ENCODE results near the gene NFIA.

NFIA gene

GRCh38 chr1:61271412-61271789 lies 189.0 kb downstream of the NFIA start:
- Histone ChIP-seq H3K4me3 (ENCODE audit: low read depth, low read length) (no peak overlapping the region), H3K4me2 (ENCODE audit: low read length) (no peak overlapping the region), H3K9me3 (ENCODE audit: control insufficient read depth, low read length) (no peaks in the 10 kb centered on the region), H3K4me1 (no peaks in the 10 kb centered on the region), H3K27me3 (ENCODE audit: control insufficient read depth, insufficient read depth, low read length) (no peaks in the 10 kb centered on the region), H3K36me3 (ENCODE audit: control insufficient read depth, insufficient read depth, low read length) (no peaks in the 10 kb centered on the region), H2AFZ (no peak overlapping the region), H3K9ac (no peak overlapping the region), H3K79me2 (no peaks in the 10 kb centered on the region), H3K27ac (no peak overlapping the region)
- TF ChIP-seq CTCF (IDR thresholded peaks at IDR 0.05): no peak

GRCh38 chr1:61273167-61273705 lies 190.9 kb downstream of the NFIA start:
- Histone ChIP-seq H3K36me3 (ENCODE audit: control insufficient read depth, insufficient read depth, low read length) (no peaks in the 10 kb centered on the region), H3K4me1 (no peaks in the 10 kb centered on the region), H2AFZ (no peak overlapping the region), H3K79me2 (no peaks in the 10 kb centered on the region), H3K27ac (no peak overlapping the region), H3K4me2 (ENCODE audit: low read length) (no peak overlapping the region), H3K9ac (no peak overlapping the region), H3K27me3 (ENCODE audit: control insufficient read depth, insufficient read depth, low read length) (no peaks in the 10 kb centered on the region), H3K9me3 (ENCODE audit: control insufficient read depth, low read length) (no peaks in the 10 kb centered on the region), H3K4me3 (ENCODE audit: low read depth, low read length) (no peak overlapping the region)
- TF ChIP-seq CTCF (IDR thresholded peaks at IDR 0.05): no peak

GRCh38 chr1:61273861-61274260 lies 191.5 kb downstream of the NFIA start:
- Histone ChIP-seq H2AFZ (no peak overlapping the region), H3K27ac (no peak overlapping the region), H3K9me3 (ENCODE audit: control insufficient read depth, low read length) (no peaks in the 10 kb centered on the region), H3K9ac (no peak overlapping the region), H3K4me1 (no peaks in the 10 kb centered on the region), H3K4me3 (ENCODE audit: low read depth, low read length) (no peak overlapping the region), H3K79me2 (no peaks in the 10 kb centered on the region), H3K27me3 (ENCODE audit: control insufficient read depth, insufficient read depth, low read length) (no peaks in the 10 kb centered on the region), H3K36me3 (ENCODE audit: control insufficient read depth, insufficient read depth, low read length) (no peaks in the 10 kb centered on the region), H3K4me2 (ENCODE audit: low read length) (no peak overlapping the region)
- TF ChIP-seq CTCF (IDR thresholded peaks at IDR 0.05): no peak

- no peaks in the 10 kb centered on the region for H3K4me1 ChIP-seq
- no peak overlapping the region for H3K9ac ChIP-seq
- H3K4me3 ChIP-seq (ENCODE audit: low read depth, low read length): no peak overlapping the region
- H3K27me3 ChIP-seq (ENCODE audit: control insufficient read depth, insufficient read depth, low read length): no peaks in the 10 kb centered on the region
- no peak overlapping the region for H3K27ac ChIP-seq
- H3K4me2 ChIP-seq (ENCODE audit: low read length): no peak overlapping the region
- no peak overlapping the region for H2AFZ ChIP-seq
- TF ChIP-seq CTCF (IDR thresholded peaks at IDR 0.05): no peak
- no peaks in the 10 kb centered on the region for H3K9me3 ChIP-seq (ENCODE audit: control insufficient read depth, low read length)
- H3K36me3 ChIP-seq (ENCODE audit: control insufficient read depth, insufficient read depth, low read length): no peaks in the 10 kb centered on the region
- H3K79me2 ChIP-seq: no peaks in the 10 kb centered on the region
Measured at GRCh38 chr1:61274939-61275338, 192.6 kb downstream of the NFIA start.

GRCh38 chr1:61276246-61276645 lies 193.9 kb downstream of the NFIA start:
- Histone ChIP-seq H3K36me3 (ENCODE audit: control insufficient read depth, insufficient read depth, low read length) (no peaks in the 10 kb centered on the region), H3K27ac (no peak overlapping the region)

More at GRCh38 chr1:61276246-61276645, 193.9 kb downstream of the NFIA start:
- Histone ChIP-seq H3K9me3 (ENCODE audit: control insufficient read depth, low read length) (no peaks in the 10 kb centered on the region), H3K4me1 (no peaks in the 10 kb centered on the region), H3K4me3 (ENCODE audit: low read depth, low read length) (no peak overlapping the region), H3K4me2 (ENCODE audit: low read length) (no peak overlapping the region), H3K27me3 (ENCODE audit: control insufficient read depth, insufficient read depth, low read length) (no peaks in the 10 kb centered on the region), H3K9ac (no peak overlapping the region), H2AFZ (no peak overlapping the region), H3K79me2 (no peaks in the 10 kb centered on the region)
- no peak for TF ChIP-seq CTCF (IDR thresholded peaks at IDR 0.05)

Data from parathyroid adenoma (tissue), 2 donors.